Measurements from ENCODE around the gene TCFL5.

TCFL5 gene

DNA sequence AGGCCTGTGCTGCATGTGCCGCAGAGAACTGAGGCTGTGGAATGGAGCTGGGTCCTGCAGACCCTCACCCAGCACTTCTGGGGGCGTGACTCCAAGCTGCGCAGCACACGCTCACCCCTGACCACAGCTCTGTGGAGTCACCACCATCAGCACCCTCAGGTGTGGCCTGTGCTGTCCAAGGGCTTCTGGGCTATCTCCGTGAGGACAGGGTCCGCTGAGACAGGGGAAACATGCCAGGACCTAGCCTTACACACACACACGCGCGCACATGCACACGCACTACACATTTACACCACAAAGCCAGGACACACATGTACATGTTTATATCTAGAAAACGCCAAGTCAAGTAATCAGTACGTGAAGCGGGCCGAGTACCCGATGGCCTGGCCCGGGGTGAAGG is 26.8 kb upstream of the TCFL5 start:
- no peak overlapping the region for H3K4me3 ChIP-seq (ENCODE audit: low read depth, low read length)
- DNase-seq (ENCODE audit: low read depth): no peak
- no peak for TF ChIP-seq MYC (IDR thresholded peaks at IDR 0.05; ENCODE audit: low read depth, low read length)
- no peak for TF ChIP-seq POLR2A (IDR thresholded peaks at IDR 0.05; ENCODE audit: extremely low read depth, insufficient read length)
- TF ChIP-seq, protein P1, sequence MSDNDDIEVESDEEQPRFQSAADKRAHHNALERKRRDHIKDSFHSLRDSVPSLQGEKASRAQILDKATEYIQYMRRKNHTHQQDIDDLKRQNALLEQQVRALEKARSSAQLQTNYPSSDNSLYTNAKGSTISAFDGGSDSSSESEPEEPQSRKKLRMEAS (IDR thresholded peaks at IDR 0.05; ENCODE audit: low read depth, low read length): no peak
- TF ChIP-seq, protein P2, sequence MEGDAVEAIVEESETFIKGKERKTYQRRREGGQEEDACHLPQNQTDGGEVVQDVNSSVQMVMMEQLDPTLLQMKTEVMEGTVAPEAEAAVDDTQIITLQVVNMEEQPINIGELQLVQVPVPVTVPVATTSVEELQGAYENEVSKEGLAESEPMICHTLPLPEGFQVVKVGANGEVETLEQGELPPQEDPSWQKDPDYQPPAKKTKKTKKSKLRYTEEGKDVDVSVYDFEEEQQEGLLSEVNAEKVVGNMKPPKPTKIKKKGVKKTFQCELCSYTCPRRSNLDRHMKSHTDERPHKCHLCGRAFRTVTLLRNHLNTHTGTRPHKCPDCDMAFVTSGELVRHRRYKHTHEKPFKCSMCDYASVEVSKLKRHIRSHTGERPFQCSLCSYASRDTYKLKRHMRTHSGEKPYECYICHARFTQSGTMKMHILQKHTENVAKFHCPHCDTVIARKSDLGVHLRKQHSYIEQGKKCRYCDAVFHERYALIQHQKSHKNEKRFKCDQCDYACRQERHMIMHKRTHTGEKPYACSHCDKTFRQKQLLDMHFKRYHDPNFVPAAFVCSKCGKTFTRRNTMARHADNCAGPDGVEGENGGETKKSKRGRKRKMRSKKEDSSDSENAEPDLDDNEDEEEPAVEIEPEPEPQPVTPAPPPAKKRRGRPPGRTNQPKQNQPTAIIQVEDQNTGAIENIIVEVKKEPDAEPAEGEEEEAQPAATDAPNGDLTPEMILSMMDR (IDR thresholded peaks at IDR 0.05; ENCODE audit: low read depth, low read length): no peak

DNA sequence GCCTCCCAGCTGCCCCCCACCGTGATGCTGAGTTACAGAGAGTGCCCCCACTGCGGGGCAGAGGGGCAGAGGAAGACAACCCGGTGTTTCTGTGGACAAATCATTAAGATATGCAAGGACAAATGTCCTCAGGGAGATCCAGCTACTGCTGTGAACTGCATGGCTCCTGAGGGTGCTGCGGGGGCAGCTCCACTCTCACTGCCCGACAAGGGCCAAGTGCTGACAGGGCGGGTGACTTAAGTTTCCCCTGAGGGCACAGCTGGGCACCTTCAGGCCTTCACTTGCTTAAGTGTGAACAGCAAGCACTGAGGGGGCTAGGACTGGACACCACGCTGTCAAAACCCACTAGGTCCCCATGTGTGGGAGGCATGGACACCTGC is 26.2 kb upstream of the TCFL5 start:
- TF ChIP-seq, protein P1 (IDR thresholded peaks at IDR 0.05; ENCODE audit: low read depth, low read length): no peak
- TF ChIP-seq MYC (IDR thresholded peaks at IDR 0.05; ENCODE audit: low read depth, low read length): no peak
- no peak for TF ChIP-seq POLR2A (IDR thresholded peaks at IDR 0.05; ENCODE audit: extremely low read depth, insufficient read length)
- TF ChIP-seq, protein P2 (IDR thresholded peaks at IDR 0.05; ENCODE audit: low read depth, low read length): no peak
- no peak overlapping the region for H3K4me3 ChIP-seq (ENCODE audit: low read depth, low read length)
- no peak for DNase-seq (ENCODE audit: low read depth)

DNA sequence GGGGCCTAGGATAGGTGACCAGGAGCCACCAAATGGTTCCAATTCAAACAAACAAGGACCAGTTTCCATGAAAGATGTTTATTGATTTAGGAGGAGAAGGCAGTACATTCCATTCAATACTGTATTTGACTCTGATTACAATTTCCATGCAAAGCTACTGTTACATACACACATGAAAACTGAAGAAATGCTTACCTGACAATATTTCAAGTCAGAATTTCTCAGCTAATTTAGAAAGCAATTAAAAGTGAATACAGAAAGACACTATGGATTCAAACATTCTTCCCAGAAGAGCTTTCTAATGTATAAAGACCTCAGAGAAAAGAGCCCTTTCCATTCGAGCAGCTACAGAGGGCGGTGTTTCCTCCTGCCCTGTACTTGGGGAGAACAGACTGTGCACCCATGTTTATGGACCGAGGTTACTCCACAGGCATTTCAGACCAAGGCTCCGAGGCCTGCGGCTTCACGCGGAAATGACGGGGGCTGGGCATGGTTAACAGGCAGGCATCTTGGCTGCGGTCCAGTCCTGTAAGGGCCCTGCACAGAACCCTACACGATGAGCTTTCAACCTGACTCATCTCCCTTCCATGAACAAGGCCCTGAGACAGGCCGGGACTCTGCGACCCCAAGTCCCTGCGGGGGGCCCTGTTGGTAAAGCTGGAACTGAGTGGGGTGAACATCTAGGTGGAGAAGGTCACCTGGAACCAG is 25.7 kb upstream of the TCFL5 start:
- H3K4me3 ChIP-seq (ENCODE audit: low read depth, low read length): no peak overlapping the region
- DNase-seq (ENCODE audit: low read depth): no peak
- no peak for TF ChIP-seq POLR2A (IDR thresholded peaks at IDR 0.05; ENCODE audit: extremely low read depth, insufficient read length)
- TF ChIP-seq, protein P1 (IDR thresholded peaks at IDR 0.05; ENCODE audit: low read depth, low read length): no peak
- TF ChIP-seq, protein P2 (IDR thresholded peaks at IDR 0.05; ENCODE audit: low read depth, low read length): no peak

DNA sequence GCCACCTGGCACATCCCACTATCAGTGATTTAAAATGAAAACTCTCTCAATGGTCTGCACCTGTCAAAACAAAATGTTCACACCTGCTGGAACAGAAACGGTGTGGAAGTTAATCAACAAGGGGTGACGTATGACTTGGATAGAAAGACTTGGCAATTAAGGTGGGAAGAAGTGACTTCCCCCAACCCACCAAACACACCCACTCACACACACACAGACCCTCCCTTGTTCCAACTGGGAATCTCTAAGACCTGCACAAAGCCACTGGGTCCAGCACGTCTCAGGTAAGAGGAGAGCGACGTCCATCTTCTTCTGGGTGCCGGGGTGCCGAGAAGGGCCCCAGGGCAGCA is 25.1 kb upstream of the TCFL5 start:
- TF ChIP-seq, protein P1 (IDR thresholded peaks at IDR 0.05; ENCODE audit: low read depth, low read length): no peak
- TF ChIP-seq MYC (IDR thresholded peaks at IDR 0.05; ENCODE audit: low read depth, low read length) (no peak), POLR2A (IDR thresholded peaks at IDR 0.05; ENCODE audit: extremely low read depth, insufficient read length) (no peak)
- TF ChIP-seq, protein P2 (IDR thresholded peaks at IDR 0.05; ENCODE audit: low read depth, low read length): no peak
- no peak overlapping the region for H3K4me3 ChIP-seq (ENCODE audit: low read depth, low read length)
- no peak for DNase-seq (ENCODE audit: low read depth)

DNA sequence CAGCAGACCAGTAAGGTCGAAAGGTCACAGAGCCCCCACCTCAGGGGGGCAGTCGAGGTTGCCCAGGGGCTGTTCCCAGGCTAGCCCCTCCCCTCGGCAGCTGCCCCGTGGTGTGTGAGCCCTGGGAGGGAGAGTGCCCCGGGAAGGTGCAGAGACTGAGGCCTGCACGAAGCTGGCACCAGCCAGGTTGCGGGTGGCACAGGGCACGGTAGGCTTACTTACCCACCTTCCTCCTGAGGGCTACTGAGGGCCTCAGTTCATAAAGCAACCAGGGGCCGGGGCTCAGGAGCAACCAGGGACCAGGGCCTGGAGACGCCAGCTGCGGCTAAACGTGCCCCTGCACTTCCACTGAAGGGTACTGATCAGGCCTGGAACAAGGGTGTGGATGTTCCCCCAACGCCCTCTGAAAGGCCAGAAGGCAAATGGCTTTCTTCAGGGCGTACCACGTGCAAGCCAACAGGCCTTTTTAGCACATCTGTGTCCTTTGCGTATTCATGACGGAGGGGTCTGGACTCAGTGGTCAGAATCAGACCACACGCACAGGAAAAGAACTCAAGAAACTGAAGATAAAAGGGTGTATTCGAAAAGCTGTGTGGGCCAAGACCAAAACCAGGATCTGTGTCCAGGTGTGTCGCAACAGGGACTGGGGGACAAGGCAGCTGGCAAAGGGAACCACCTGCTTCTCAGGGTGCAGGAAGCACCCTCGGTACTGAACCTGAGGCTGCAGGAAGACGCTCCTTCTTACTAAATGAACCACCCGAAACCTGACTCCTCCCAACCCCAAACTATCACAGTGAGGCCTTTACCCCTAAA is 24.5 kb upstream of the TCFL5 start:
- no peak for TF ChIP-seq POLR2A (IDR thresholded peaks at IDR 0.05; ENCODE audit: extremely low read depth, insufficient read length)
- TF ChIP-seq, protein P2 (IDR thresholded peaks at IDR 0.05; ENCODE audit: low read depth, low read length): no peak
- no peak for TF ChIP-seq MYC (IDR thresholded peaks at IDR 0.05; ENCODE audit: low read depth, low read length)
- TF ChIP-seq, protein P1 (IDR thresholded peaks at IDR 0.05; ENCODE audit: low read depth, low read length): no peak
- no peak for DNase-seq (ENCODE audit: low read depth)
- no peak overlapping the region for H3K4me3 ChIP-seq (ENCODE audit: low read depth, low read length)
